NB4 (cell line): ENCODE results near the gene CLEC3A.

Source experiments
- DNase-seq: peaks from one replicate; pipeline ENCODE4 v3.0.0; 2010; ENCODE audit warnings: low read depth
- H3K4me3 ChIP-seq: one replicate; pipeline ENCODE4 v1.5.1; 2011; ENCODE audit warnings: mild to moderate bottlenecking, low read depth, low read length, moderate library complexity
- CTCF ChIP-seq: IDR thresholded peaks from one replicate; pipeline ENCODE4 v1.5.1; 2012; ENCODE audit warnings: low read depth, low read length
- MAX ChIP-seq: IDR thresholded peaks from 2 replicates; pipeline ENCODE4 v1.6.1; 2011; ENCODE audit warnings: low read depth, low read length
- MYC ChIP-seq: IDR thresholded peaks from 2 replicates; pipeline ENCODE4 v1.6.1; 2011; ENCODE audit warnings: low read depth, low read length
- POLR2A ChIP-seq: IDR thresholded peaks from 2 replicates; pipeline ENCODE4 v1.6.1; 2011; ENCODE audit warnings: mild to moderate bottlenecking; ENCODE audit not compliant: insufficient read length; ENCODE audit errors: extremely low read depth

The CLEC3A gene

GRCh38 chr16:78024159-78024558 is 1.8 kb downstream of the CLEC3A start:
- no peak for DNase-seq
- TF ChIP-seq MYC (no peak), POLR2A (no peak), CTCF (no peak), MAX (no peak)
- H3K4me3 ChIP-seq, result no peak overlapping the region

- TF ChIP-seq MAX (no peak), POLR2A (no peak), MYC (no peak), CTCF (no peak)
- no peak overlapping the region for H3K4me3 ChIP-seq
- no peak for DNase-seq
These were observed 3.3 kb downstream of the CLEC3A start for GRCh38 chr16:78025631-78026030.

- DNase-seq, result no peak
- H3K4me3 ChIP-seq, result no peak overlapping the region
- TF ChIP-seq POLR2A (no peak), CTCF (no peak), MYC (no peak), MAX (no peak)
These were observed 5.7 kb downstream of the CLEC3A start for GRCh38 chr16:78028018-78028417.

- no peak overlapping the region for H3K4me3 ChIP-seq
- peak; percentile 40 for DNase-seq
- no peak for TF ChIP-seq MAX
- TF ChIP-seq POLR2A, result no peak
- no peak for TF ChIP-seq MYC
- no peak for TF ChIP-seq CTCF
These were observed 12.2 kb downstream of the CLEC3A start for GRCh38 chr16:78034530-78034929.

GRCh38 chr16:78035012-78035411 is 12.7 kb downstream of the CLEC3A start:
- TF ChIP-seq MAX (no peak), MYC (no peak), POLR2A (no peak), CTCF (no peak)
- H3K4me3 ChIP-seq, result no peak overlapping the region
- no peak for DNase-seq

- no peak for DNase-seq
- TF ChIP-seq MAX (no peak), POLR2A (no peak), CTCF (no peak), MYC (no peak)
- H3K4me3 ChIP-seq, result no peak overlapping the region
These were observed 18.0 kb downstream of the CLEC3A start for GRCh38 chr16:78040396-78040795.
